GM23338 (cell line): ENCODE results near the gene AR. TPM values are rescaled to one million over a fixed set of nuclear protein-coding genes. Genes with fewer than 3 reads are reported as not detected.

Experiments
- ATAC-seq: fragments of 200-7000 bp; cut with Tn5 transposase; 3 replicates; pipeline ENCODE4 v1.9.1; 2020
- DNase-seq: peaks from one replicate; pipeline ENCODE4 v3.0.0-alpha.2; 2015; ENCODE audit warnings: low spot score
- H2AFZ ChIP-seq: fragments of 200-600 bp; sonication (generic); 2 replicates; pipeline ENCODE4 v1.8.0; 2016; ENCODE audit warnings: antibody characterized with exemption, mild to moderate bottlenecking, moderate library complexity
- H3F3A ChIP-seq: fragments of 200-600 bp; sonication (generic); replicated peaks from 2 replicates; pipeline ENCODE4 v1.8.0; 2017; ENCODE audit warnings: antibody characterized with exemption, mixed run types, low read depth
- H3K27ac ChIP-seq: fragments of 200-600 bp; sonication (generic); 2 replicates; pipeline ENCODE4 v1.6.1; 2016; ENCODE audit warnings: low read depth
- H3K27me3 ChIP-seq: fragments of 200-600 bp; sonication (generic); 2 replicates; pipeline ENCODE4 v1.8.0; 2016; ENCODE audit warnings: mild to moderate bottlenecking, mixed run types, moderate library complexity; ENCODE audit not compliant: insufficient read depth
- H3K36me3 ChIP-seq: fragments of 200-600 bp; sonication (generic); 2 replicates; pipeline ENCODE4 v1.8.0; 2016; ENCODE audit warnings: mild to moderate bottlenecking; ENCODE audit not compliant: insufficient read depth
- H3K4me1 ChIP-seq: fragments of 200-600 bp; sonication (generic); 2 replicates; pipeline ENCODE4 v1.8.0; 2016; ENCODE audit warnings: mild to moderate bottlenecking, moderate library complexity; ENCODE audit not compliant: insufficient read depth
- H3K4me2 ChIP-seq: fragments of 200-600 bp; sonication (generic); 2 replicates; pipeline ENCODE4 v1.7.1; 2017; ENCODE audit warnings: mixed run types
- H3K4me3 ChIP-seq: fragments of 200-600 bp; sonication (generic); 2 replicates; pipeline ENCODE4 v1.6.1; 2016; ENCODE audit warnings: mixed run types
- H3K79me2 ChIP-seq: fragments of 200-600 bp; sonication (generic); replicated peaks from 2 replicates; pipeline ENCODE4 v1.8.0; 2017; ENCODE audit warnings: mild to moderate bottlenecking; ENCODE audit not compliant: insufficient read depth
- H3K9me2 ChIP-seq: fragments of 200-600 bp; sonication (generic); 2 replicates; pipeline ENCODE4 v1.8.0; 2017; ENCODE audit not compliant: insufficient read depth
- H4K20me1 ChIP-seq: fragments of 200-600 bp; sonication (generic); replicated peaks from 2 replicates; pipeline ENCODE4 v1.8.0; 2017; ENCODE audit warnings: mild to moderate bottlenecking; ENCODE audit not compliant: insufficient read depth
- H3K27ac Mint-ChIP-seq: 2 replicates; pipeline ENCODE4 v1.8.0; 2020; ENCODE audit warnings: inconsistent platforms, mild to moderate bottlenecking, moderate library complexity, mixed read lengths
- H3K27me3 Mint-ChIP-seq: 3 replicates; pipeline ENCODE4 v1.8.0; 2022; ENCODE audit warnings: low read depth, mild to moderate bottlenecking, moderate library complexity, mixed read lengths, inconsistent platforms; ENCODE audit not compliant: insufficient read depth, poor library complexity
- H3K36me3 Mint-ChIP-seq: 3 replicates; pipeline ENCODE4 v1.8.0; 2021; ENCODE audit warnings: low read depth, mild to moderate bottlenecking, inconsistent platforms, moderate library complexity, mixed read lengths
- H3K4me1 Mint-ChIP-seq: 3 replicates; pipeline ENCODE4 v1.8.0; 2020; ENCODE audit warnings: mild to moderate bottlenecking, inconsistent platforms, mixed read lengths
- H3K4me3 Mint-ChIP-seq: 3 replicates; pipeline ENCODE4 v1.8.0; 2021; ENCODE audit warnings: moderate library complexity, mild to moderate bottlenecking, inconsistent platforms, mixed read lengths
- H3K9me3 Mint-ChIP-seq: 3 replicates; pipeline ENCODE4 v1.8.0; 2020; ENCODE audit warnings: moderate library complexity, mild to moderate bottlenecking, inconsistent platforms, mixed read lengths
- CREB1 ChIP-seq: fragments of 250-450 bp; sonication (Bioruptor Pico); IDR thresholded peaks from 2 replicates; pipeline ENCODE4 v1.5.0; 2020; ENCODE audit warnings: low read depth, mild to moderate bottlenecking, moderate library complexity
- JUNB ChIP-seq: IDR thresholded peaks from one replicate; pipeline ENCODE4 v1.6.1; 2016; ENCODE audit warnings: antibody characterized with exemption; ENCODE audit not compliant: unreplicated experiment
- REST ChIP-seq: IDR thresholded peaks from one replicate; pipeline ENCODE4 v1.6.1; 2018; ENCODE audit warnings: antibody characterized with exemption; ENCODE audit not compliant: unreplicated experiment
- STAT1 ChIP-seq: IDR thresholded peaks from one replicate; pipeline ENCODE4 v1.6.1; 2016; ENCODE audit warnings: antibody characterized with exemption; ENCODE audit not compliant: unreplicated experiment
- polyA plus RNA-seq: library from polyadenylated mRNA; unstranded; fragments of >200 nt; fragmentation: Nextera tagmentation; extraction: Ambion mirVana; gene quantifications from 2 replicates; pipeline ENCODE4 v1.2.1, GENCODE V29; 2016
- total RNA-seq: library from RNA; depleted of rRNA; stranded (reverse); fragments of >200 nt; shearing (Covaris generic); gene quantifications from 2 replicates; pipeline ENCODE4 v1.2.3, GENCODE V29; 2014
- TF ChIP-seq, protein P1 (sequence below): fragments of 250-450 bp; sonication (Bioruptor Pico); IDR thresholded peaks from 2 replicates; pipeline ENCODE4 v1.5.0; 2020; ENCODE audit warnings: mild to moderate bottlenecking, moderate library complexity

Gene AR
- total and polyA plus RNA-seq, 2 experiments from 2014 or later, result 11.2 to 13.3 TPM

GRCh38 chrX:67674741-67675140 lies 130.9 kb downstream of the AR start (continued):
- TF ChIP-seq REST, result no peak

DNA sequence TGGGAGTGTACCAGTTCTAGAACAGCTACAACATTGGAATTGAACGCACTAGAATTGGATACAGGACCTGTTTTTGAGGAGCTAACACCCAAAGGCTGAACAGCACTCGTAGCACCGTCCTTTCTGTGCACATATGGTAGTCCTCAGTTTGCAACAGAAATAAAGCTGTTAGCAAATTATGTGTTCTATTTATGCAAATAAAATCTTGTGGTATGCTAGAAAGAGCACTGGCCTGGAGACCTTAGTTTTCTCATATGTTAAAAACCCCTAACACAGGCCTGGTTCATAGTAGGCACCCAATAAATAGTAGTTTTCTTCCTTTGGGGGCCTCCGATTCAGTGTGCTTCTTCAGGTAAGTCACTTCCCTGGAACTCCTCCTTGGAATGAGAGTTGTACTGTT lies 140.3 kb downstream of the AR start:
- no peak overlapping the region for H3K4me3 Mint-ChIP-seq
- H3K27ac Mint-ChIP-seq, result no peak overlapping the region
- Histone ChIP-seq H3F3A (no peaks in the 10 kb centered on the region), H2AFZ (no peak overlapping the region), H4K20me1 (no peaks in the 10 kb centered on the region), H3K4me1 (no peaks in the 10 kb centered on the region), H3K27ac (no peak overlapping the region), H3K4me3 (no peak overlapping the region), H3K4me2 (no peak overlapping the region), H3K9me2 (no peaks in the 10 kb centered on the region), H3K36me3 (no peaks in the 10 kb centered on the region), H3K27me3 (no peaks in the 10 kb centered on the region), H3K79me2 (no peaks in the 10 kb centered on the region)
- ATAC-seq (no peak), DNase-seq (no peak)
- no peaks in the 10 kb centered on the region for H3K4me1 Mint-ChIP-seq
- peaks cover 2% of the 10 kb centered on the region for H3K27me3 Mint-ChIP-seq
- TF ChIP-seq JUNB (no peak), CREB1 (CRISPR knock-in tag) (no peak), STAT1 (no peak)
- TF ChIP-seq, protein P1, sequence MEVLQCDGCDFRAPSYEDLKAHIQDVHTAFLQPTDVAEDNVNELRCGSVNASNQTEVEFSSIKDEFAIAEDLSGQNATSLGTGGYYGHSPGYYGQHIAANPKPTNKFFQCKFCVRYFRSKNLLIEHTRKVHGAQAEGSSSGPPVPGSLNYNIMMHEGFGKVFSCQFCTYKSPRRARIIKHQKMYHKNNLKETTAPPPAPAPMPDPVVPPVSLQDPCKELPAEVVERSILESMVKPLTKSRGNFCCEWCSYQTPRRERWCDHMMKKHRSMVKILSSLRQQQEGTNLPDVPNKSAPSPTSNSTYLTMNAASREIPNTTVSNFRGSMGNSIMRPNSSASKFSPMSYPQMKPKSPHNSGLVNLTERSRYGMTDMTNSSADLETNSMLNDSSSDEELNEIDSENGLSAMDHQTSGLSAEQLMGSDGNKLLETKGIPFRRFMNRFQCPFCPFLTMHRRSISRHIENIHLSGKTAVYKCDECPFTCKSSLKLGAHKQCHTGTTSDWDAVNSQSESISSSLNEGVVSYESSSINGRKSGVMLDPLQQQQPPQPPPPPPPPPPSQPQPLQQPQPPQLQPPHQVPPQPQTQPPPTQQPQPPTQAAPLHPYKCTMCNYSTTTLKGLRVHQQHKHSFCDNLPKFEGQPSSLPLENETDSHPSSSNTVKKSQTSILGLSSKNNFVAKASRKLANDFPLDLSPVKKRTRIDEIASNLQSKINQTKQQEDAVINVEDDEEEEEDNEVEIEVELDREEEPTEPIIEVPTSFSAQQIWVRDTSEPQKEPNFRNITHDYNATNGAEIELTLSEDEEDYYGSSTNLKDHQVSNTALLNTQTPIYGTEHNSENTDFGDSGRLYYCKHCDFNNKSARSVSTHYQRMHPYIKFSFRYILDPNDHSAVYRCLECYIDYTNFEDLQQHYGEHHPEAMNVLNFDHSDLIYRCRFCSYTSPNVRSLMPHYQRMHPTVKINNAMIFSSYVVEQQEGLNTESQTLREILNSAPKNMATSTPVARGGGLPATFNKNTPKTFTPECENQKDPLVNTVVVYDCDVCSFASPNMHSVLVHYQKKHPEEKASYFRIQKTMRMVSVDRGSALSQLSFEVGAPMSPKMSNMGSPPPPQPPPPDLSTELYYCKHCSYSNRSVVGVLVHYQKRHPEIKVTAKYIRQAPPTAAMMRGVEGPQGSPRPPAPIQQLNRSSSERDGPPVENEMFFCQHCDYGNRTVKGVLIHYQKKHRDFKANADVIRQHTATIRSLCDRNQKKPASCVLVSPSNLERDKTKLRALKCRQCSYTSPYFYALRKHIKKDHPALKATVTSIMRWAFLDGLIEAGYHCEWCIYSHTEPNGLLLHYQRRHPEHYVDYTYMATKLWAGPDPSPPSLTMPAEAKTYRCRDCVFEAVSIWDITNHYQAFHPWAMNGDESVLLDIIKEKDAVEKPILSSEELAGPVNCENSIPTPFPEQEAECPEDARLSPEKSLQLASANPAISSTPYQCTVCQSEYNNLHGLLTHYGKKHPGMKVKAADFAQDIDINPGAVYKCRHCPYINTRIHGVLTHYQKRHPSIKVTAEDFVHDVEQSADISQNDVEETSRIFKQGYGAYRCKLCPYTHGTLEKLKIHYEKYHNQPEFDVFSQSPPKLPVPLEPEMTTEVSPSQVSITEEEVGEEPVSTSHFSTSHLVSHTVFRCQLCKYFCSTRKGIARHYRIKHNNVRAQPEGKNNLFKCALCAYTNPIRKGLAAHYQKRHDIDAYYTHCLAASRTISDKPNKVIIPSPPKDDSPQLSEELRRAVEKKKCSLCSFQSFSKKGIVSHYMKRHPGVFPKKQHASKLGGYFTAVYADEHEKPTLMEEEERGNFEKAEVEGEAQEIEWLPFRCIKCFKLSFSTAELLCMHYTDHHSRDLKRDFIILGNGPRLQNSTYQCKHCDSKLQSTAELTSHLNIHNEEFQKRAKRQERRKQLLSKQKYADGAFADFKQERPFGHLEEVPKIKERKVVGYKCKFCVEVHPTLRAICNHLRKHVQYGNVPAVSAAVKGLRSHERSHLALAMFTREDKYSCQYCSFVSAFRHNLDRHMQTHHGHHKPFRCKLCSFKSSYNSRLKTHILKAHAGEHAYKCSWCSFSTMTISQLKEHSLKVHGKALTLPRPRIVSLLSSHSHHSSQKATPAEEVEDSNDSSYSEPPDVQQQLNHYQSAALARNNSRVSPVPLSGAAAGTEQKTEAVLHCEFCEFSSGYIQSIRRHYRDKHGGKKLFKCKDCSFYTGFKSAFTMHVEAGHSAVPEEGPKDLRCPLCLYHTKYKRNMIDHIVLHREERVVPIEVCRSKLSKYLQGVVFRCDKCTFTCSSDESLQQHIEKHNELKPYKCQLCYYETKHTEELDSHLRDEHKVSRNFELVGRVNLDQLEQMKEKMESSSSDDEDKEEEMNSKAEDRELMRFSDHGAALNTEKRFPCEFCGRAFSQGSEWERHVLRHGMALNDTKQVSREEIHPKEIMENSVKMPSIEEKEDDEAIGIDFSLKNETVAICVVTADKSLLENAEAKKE, result no peak
- H3K36me3 Mint-ChIP-seq, result peaks cover 23% of the 10 kb centered on the region
- no peaks in the 10 kb centered on the region for H3K9me3 Mint-ChIP-seq
